Astrocyte (in vitro differentiated cells and primary cell): Measurements from ENCODE around the gene TMEM221. TPM values are rescaled to one million over a fixed set of nuclear protein-coding genes. Genes with fewer than 3 reads are reported as not detected.
A peak's percentile ranks its signal among the peaks of the same experiment; 100 is the strongest.

ENCODE experiments used
- DNase-seq: peaks from one replicate; pipeline ENCODE4 v3.0.0-alpha.2; 2010; ENCODE audit warnings: low read depth
- FAIRE-seq: peaks from 2 replicates; lab custom pipeline; 2011; peaks lifted over from hg19 to GRCh38; lab: Jason Lieb, UNC
- H2AFZ ChIP-seq: 2 replicates; pipeline ENCODE4 v1.6.0; 2012; ENCODE audit warnings: low read depth, low read length, inconsistent platforms
- H3K27ac ChIP-seq: 2 replicates; pipeline ENCODE4 v1.5.1; 2011; ENCODE audit warnings: low read depth, low read length, inconsistent platforms
- H3K27me3 ChIP-seq: 2 replicates; pipeline ENCODE4 v1.6.0; 2011; ENCODE audit warnings: low read length, inconsistent platforms; ENCODE audit not compliant: insufficient read depth
- H3K36me3 ChIP-seq: 2 replicates; pipeline ENCODE4 v1.5.1; 2011; ENCODE audit warnings: low read length, inconsistent platforms; ENCODE audit not compliant: insufficient read depth
- H3K4me1 ChIP-seq: 2 replicates; pipeline ENCODE4 v1.5.1; 2011; ENCODE audit warnings: low read length, inconsistent platforms; ENCODE audit not compliant: insufficient read depth
- H3K4me2 ChIP-seq: 2 replicates; pipeline ENCODE4 v1.6.0; 2012; ENCODE audit warnings: low read length, inconsistent platforms
- H3K4me3 ChIP-seq: 2 replicates; pipeline ENCODE4 v1.5.1; 2011; ENCODE audit warnings: low read depth, mild to moderate bottlenecking, low read length, inconsistent platforms; ENCODE audit not compliant: insufficient read depth
- H3K79me2 ChIP-seq: 2 replicates; pipeline ENCODE4 v1.6.0; 2012; ENCODE audit warnings: mild to moderate bottlenecking, low read length, inconsistent platforms; ENCODE audit not compliant: insufficient read depth
- H3K9ac ChIP-seq: 2 replicates; pipeline ENCODE4 v1.6.0; 2012; ENCODE audit warnings: mild to moderate bottlenecking, low read length, inconsistent platforms
- H3K9me3 ChIP-seq: 2 replicates; pipeline ENCODE4 v1.5.1; 2012; ENCODE audit warnings: low read depth, mild to moderate bottlenecking, low read length, inconsistent platforms; ENCODE audit not compliant: insufficient read depth
- H4K20me1 ChIP-seq: 2 replicates; pipeline ENCODE4 v1.6.0; 2012; ENCODE audit warnings: low read length, inconsistent platforms; ENCODE audit not compliant: insufficient read depth
- H3K27ac Mint-ChIP-seq: one replicate; pipeline ENCODE4 v1.8.0; 2021; ENCODE audit warnings: mild to moderate bottlenecking, mixed read lengths; ENCODE audit not compliant: unreplicated experiment
- H3K27me3 Mint-ChIP-seq: one replicate; pipeline ENCODE4 v1.8.0; 2021; ENCODE audit warnings: low read depth, mixed read lengths; ENCODE audit not compliant: unreplicated experiment
- H3K36me3 Mint-ChIP-seq: one replicate; pipeline ENCODE4 v1.8.0; 2021; ENCODE audit warnings: low read depth, mixed read lengths; ENCODE audit not compliant: unreplicated experiment
- H3K4me1 Mint-ChIP-seq: one replicate; pipeline ENCODE4 v1.8.0; 2021; ENCODE audit warnings: low read depth, mixed read lengths; ENCODE audit not compliant: unreplicated experiment
- H3K4me3 Mint-ChIP-seq: one replicate; pipeline ENCODE4 v1.8.0; 2021; ENCODE audit warnings: mild to moderate bottlenecking, moderate library complexity, mixed read lengths; ENCODE audit not compliant: unreplicated experiment
- H3K9me3 Mint-ChIP-seq: one replicate; pipeline ENCODE4 v1.8.0; 2021; ENCODE audit warnings: mild to moderate bottlenecking, mixed read lengths; ENCODE audit not compliant: unreplicated experiment
- EZH2 ChIP-seq: IDR thresholded peaks from 2 replicates; pipeline ENCODE4 v1.6.1; 2012; ENCODE audit warnings: mild to moderate bottlenecking, low read length, inconsistent platforms; ENCODE audit not compliant: insufficient read depth
- total RNA-seq: library from RNA; stranded (reverse); gene quantifications from 2 replicates; pipeline ENCODE4 v1.2.1, GENCODE V29; 2021
- TF ChIP-seq, protein P1 (sequence below): IDR thresholded peaks from 2 replicates; pipeline ENCODE4 v1.5.1; 2011; ENCODE audit warnings: low read depth, mild to moderate bottlenecking, inconsistent platforms, low read length, moderate library complexity; ENCODE audit not compliant: insufficient read depth

TMEM221 gene
- total RNA-seq, 1 donor from 2014 or later = 0.23 TPM

DNA sequence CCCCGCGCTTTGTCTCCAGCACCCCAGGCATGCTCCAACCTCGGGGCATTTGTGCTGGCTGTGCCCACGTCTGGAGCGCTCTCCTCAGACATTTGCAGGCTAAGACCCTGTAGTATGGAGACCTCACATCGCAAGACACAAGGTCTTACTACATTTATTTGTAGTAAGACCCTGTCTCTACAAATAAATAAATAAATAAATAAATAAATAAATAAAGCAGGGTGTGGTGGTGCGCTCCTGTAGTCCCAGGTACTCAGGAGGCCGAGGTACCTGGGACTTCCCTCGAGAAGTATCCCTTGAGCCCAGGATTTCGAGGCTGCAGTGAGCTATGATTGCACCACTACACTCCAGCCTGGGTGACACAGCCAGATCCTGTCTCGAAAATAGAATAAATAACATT lies 7.7 kb upstream of the TMEM221 start:
- Histone ChIP-seq H3K79me2 (no peaks in the 10 kb centered on the region), H3K9ac (no peak overlapping the region), H4K20me1 (no peaks in the 10 kb centered on the region), H3K4me1 (no peaks in the 10 kb centered on the region), H3K9me3 (peaks cover 2% of the 10 kb centered on the region), H2AFZ (peak overlapping the region; percentile 47), H3K4me2 (no peak overlapping the region), H3K4me3 (no peak overlapping the region), H3K27me3 (peaks cover 20% of the 10 kb centered on the region), H3K27ac (no peak overlapping the region), H3K36me3 (no peaks in the 10 kb centered on the region)
- Mint-ChIP-seq H3K36me3 (no peaks in the 10 kb centered on the region), H3K4me3 (no peak overlapping the region), H3K27ac (no peak overlapping the region), H3K9me3 (no peaks in the 10 kb centered on the region), H3K27me3 (peaks cover 33% of the 10 kb centered on the region), H3K4me1 (no peaks in the 10 kb centered on the region)
- no peak for TF ChIP-seq EZH2
- TF ChIP-seq, protein P1, sequence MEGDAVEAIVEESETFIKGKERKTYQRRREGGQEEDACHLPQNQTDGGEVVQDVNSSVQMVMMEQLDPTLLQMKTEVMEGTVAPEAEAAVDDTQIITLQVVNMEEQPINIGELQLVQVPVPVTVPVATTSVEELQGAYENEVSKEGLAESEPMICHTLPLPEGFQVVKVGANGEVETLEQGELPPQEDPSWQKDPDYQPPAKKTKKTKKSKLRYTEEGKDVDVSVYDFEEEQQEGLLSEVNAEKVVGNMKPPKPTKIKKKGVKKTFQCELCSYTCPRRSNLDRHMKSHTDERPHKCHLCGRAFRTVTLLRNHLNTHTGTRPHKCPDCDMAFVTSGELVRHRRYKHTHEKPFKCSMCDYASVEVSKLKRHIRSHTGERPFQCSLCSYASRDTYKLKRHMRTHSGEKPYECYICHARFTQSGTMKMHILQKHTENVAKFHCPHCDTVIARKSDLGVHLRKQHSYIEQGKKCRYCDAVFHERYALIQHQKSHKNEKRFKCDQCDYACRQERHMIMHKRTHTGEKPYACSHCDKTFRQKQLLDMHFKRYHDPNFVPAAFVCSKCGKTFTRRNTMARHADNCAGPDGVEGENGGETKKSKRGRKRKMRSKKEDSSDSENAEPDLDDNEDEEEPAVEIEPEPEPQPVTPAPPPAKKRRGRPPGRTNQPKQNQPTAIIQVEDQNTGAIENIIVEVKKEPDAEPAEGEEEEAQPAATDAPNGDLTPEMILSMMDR = no peak
- FAIRE-seq = no peak
- no peak for DNase-seq

DNA sequence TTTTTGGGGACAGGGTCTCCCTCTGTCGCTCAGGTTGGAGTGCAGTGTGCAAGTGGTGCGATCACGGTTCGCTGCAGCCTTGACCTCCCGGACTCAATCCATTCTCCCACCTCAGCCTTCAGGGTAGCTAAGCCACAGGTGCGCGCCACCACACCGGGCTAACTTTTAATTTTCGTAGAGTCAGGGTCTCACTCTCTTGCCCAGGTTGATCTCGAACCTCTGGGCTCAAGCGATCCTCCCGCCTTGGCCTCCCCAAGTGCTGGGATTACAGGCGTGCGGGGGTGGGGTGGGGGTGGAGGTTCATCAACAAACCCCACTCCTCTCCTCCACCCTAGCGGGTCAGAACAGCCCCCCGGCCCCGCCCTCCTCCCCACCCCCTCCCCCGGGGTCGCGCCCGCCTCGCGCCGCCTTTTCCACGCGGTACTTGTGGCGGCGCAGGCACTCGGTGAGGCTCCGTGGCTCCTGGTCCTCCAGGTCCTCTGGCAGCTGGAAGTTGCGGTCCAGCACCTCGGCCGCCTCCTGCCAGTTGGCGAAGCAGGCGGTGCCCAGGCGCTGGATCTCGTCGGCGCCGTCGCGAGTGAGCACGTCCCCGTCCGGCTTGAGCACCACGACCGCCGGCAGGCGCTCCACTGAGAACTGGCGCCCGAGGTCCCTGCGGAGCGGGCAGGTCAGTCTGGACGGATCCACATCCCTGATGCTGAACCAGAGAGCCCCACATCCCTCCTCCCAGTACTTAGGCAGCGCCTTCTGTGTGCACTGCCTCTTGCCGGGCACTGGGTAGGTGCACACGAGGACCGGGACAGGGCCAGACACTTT lies 7.0 kb upstream of the TMEM221 start:
- Histone ChIP-seq H3K4me3 (no peak overlapping the region), H4K20me1 (no peaks in the 10 kb centered on the region), H3K9me3 (peaks cover 2% of the 10 kb centered on the region), H3K27me3 (peaks cover 20% of the 10 kb centered on the region), H3K4me2 (no peak overlapping the region), H3K36me3 (no peaks in the 10 kb centered on the region), H2AFZ (peak overlapping the region; percentile 47), H3K27ac (no peak overlapping the region), H3K4me1 (no peaks in the 10 kb centered on the region), H3K9ac (no peak overlapping the region), H3K79me2 (no peaks in the 10 kb centered on the region)
- Mint-ChIP-seq H3K4me1 (no peaks in the 10 kb centered on the region), H3K36me3 (no peaks in the 10 kb centered on the region), H3K27me3 (peaks cover 33% of the 10 kb centered on the region), H3K4me3 (no peak overlapping the region), H3K27ac (no peak overlapping the region), H3K9me3 (no peaks in the 10 kb centered on the region)
- no peak for DNase-seq
- FAIRE-seq = no peak
- no peak for TF ChIP-seq EZH2
- TF ChIP-seq, protein P1 = no peak

DNA sequence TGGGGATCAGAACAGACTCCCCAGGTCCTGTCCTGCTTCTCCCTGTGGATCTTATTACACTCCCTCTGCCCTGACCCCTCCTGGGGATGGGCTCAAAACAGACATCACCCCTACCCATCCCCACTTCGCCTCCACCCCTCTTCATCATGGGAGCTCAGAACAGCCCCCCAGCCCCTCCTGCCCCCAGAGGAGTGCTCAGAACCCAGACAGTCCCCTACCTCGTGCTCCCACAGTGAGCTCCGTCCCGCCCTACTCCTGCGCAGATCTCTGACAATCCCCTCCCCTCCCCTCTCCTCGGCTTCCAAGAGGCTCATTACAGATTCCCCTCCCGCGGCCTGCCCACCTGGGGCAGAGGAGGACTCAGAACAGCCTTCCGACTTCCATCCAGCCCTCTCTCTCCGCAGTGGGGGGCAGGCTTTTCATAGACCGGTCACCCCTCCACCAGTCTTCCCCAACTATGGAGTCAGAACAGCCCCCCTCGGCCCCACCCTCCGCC lies 6.2 kb upstream of the TMEM221 start:
- no peaks in the 10 kb centered on the region for H3K36me3 ChIP-seq

More for the DNA sequence above, 6.2 kb upstream of the TMEM221 start:
- Histone ChIP-seq H3K79me2 (no peaks in the 10 kb centered on the region), H2AFZ (no peak overlapping the region), H3K4me3 (no peak overlapping the region), H3K9ac (no peak overlapping the region), H3K27ac (no peak overlapping the region), H3K27me3 (peaks cover 23% of the 10 kb centered on the region), H3K4me2 (no peak overlapping the region), H3K9me3 (peaks cover 6% of the 10 kb centered on the region), H4K20me1 (no peaks in the 10 kb centered on the region), H3K4me1 (no peaks in the 10 kb centered on the region)
- Mint-ChIP-seq H3K27ac (no peak overlapping the region), H3K4me1 (no peaks in the 10 kb centered on the region), H3K9me3 (no peaks in the 10 kb centered on the region), H3K4me3 (no peak overlapping the region), H3K27me3 (peaks cover 39% of the 10 kb centered on the region), H3K36me3 (no peaks in the 10 kb centered on the region)
- DNase-seq (no peak), FAIRE-seq (no peak)
- TF ChIP-seq EZH2 = peak; percentile 47
- TF ChIP-seq, protein P1 = no peak
